Omental fat pad (tissue), 4 donors: ENCODE data around the gene MRPL14. TPM values are rescaled to one million over a fixed set of nuclear protein-coding genes. Genes with fewer than 3 reads are reported as not detected.
"Not testable (repeated sequence)": the region's sequence is repeated elsewhere in the genome, so short reads cannot be mapped to it uniquely, and the experiment has no call there.

Experiments used
- ATAC-seq: fragments of 150-250 bp; one replicate; pipeline ENCODE4 v1.9.1; 2016; ENCODE audit warnings: mild to moderate bottlenecking, moderate library complexity; ENCODE audit not compliant: low FRiP score
- DNase-seq: peaks from one replicate; pipeline ENCODE4 v3.0.0-alpha.2; 2019; ENCODE audit warnings: low spot score
- total RNA-seq, 4 donors: library from RNA; depleted of rRNA; stranded (reverse); fragments of >200 nt; gene quantifications; one replicate each; pipeline ENCODE4 v1.1.0, GENCODE V29; 2016
- TF ChIP-seq, protein P1 (sequence below), 3 donors: fragments of 450-650 bp; IDR thresholded peaks; one replicate each; pipeline ENCODE4 v1.5.1; 2016 to 2017; ENCODE audit warnings: antibody characterized with exemption in 3 of 3, mild to moderate bottlenecking in 3 of 3, moderate library complexity in 2 of 3

Gene MRPL14
- total RNA-seq, 4 donors from 2014 or later, result 29.2 to 36.3 (median 35.5) TPM

DNA sequence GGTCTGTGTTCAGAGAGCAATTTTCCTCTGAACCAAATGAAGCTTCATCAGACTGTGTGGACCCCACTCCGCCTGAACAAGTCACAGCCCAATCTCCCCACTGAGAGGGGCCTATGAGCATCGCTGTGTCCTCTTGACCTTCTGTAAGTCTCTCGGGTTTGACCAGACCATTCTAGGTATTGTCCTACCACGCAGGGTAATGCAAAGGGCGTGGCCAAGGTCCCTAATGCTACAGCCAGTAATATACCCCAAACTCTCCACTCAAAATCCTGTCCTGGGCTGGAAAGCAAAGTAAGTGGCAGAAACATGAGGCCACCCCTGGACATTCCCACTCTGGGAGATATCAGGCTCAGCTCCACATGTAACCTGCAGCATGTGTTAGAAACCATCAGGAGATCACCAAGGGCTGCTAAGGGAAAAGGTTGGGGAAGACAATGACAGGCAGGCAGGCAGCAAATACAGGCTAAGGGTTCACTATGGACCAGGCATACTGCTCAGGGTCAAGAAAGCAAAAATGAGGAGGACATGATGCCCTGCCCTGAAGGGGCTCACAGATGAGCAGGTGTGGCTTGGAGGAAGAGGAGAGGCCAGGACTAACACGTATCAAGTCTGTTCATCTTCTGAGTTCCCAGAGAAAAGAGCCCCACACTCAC lies 33.4 kb downstream of the MRPL14 start:
- DNase-seq (no peak), ATAC-seq (no peak)
- TF ChIP-seq, protein P1, sequence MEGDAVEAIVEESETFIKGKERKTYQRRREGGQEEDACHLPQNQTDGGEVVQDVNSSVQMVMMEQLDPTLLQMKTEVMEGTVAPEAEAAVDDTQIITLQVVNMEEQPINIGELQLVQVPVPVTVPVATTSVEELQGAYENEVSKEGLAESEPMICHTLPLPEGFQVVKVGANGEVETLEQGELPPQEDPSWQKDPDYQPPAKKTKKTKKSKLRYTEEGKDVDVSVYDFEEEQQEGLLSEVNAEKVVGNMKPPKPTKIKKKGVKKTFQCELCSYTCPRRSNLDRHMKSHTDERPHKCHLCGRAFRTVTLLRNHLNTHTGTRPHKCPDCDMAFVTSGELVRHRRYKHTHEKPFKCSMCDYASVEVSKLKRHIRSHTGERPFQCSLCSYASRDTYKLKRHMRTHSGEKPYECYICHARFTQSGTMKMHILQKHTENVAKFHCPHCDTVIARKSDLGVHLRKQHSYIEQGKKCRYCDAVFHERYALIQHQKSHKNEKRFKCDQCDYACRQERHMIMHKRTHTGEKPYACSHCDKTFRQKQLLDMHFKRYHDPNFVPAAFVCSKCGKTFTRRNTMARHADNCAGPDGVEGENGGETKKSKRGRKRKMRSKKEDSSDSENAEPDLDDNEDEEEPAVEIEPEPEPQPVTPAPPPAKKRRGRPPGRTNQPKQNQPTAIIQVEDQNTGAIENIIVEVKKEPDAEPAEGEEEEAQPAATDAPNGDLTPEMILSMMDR (IDR thresholded peaks at IDR 0.05), result no peak

GRCh38 chr6:44093066-44093465 lies 34.2 kb downstream of the MRPL14 start:
- no peak for ATAC-seq
- no peak for DNase-seq
- TF ChIP-seq, protein P1 (IDR thresholded peaks at IDR 0.05), result no peak

- TF ChIP-seq, protein P1 (IDR thresholded peaks at IDR 0.05), result no peak
- DNase-seq, result no peak
- no peak for ATAC-seq
Measured at GRCh38 chr6:44091981-44092884, 35.0 kb downstream of the MRPL14 start.

DNA sequence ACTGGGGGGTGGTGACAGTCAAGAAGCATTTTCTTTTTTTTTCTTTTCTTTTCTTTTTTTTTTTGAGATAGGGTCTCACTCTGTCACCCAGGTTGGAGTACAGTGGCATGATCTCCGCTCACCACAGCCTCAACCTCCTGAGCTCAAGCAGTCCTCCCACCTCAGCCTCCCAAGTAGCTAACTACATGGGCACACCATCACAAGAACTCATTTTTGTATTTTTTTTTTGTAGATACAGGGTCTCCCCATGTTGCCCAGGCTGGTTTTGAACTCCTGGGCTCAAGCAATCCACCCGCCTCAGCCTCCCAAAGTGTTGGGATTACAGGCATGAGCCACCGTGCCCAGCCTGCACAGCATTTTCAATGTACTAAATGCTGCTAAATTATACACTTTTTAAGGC lies 35.9 kb downstream of the MRPL14 start:
- not testable (repeated sequence) for ATAC-seq, DNase-seq

DNA sequence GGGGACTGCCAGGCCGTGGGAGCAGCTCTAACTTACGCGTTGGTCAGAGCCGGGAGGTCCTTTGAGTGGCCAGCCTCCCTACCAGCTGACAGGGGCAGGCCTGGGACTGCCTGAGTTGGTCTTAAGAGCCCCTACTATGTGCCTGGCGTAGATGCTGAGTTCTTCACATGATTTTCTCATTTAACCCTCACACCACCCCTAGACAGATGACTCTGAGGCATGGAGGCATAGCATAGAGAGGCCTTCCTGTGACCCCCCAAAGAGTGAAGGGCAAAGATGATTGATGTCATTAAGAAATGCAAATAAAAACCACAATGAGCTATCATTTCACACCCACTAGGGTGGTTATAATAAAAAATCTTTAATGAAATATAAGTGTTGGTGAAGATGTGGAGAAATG lies 36.8 kb downstream of the MRPL14 start:
- no peak for DNase-seq
- TF ChIP-seq, protein P1 (IDR thresholded peaks at IDR 0.05), result no peak
- ATAC-seq, result no peak

DNA sequence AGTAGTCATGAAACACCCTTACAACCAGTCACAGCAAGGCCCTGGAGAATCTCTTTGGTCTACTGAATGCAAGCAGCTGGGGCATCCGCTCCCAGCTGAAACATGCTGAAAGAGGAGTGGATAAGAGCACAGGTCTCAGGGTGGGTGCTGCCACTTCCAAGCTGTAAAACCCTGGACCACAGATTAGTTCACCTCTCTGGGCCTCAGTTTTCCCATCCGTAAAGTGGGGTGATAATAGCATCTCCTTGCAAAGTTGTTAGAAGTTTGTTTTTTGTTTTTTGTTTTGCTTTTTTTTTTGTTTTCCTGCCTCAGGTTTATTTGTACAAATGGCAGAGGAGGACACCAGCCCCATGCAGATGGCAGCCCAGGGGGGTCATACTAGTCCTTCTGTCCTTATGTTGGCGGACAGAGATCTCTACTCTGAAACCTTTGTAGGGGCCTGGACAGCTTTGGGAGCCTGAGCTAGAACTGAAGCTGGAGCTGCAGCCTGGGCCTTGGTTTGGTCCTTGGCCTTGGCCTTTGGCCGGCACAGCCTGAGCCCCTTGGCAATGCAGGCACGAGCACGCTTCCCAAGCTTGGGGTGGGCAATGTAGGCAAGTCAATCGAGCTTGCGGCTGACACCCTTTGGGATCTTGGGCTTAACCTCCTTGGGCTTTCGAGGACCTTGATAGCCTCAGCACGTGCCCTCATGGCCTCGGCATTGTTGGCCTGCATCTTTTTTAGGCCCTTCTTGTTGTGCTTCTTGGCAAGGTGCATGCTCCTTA lies 38.2 kb downstream of the MRPL14 start:
- no peak for DNase-seq
- TF ChIP-seq, protein P1 (IDR thresholded peaks at IDR 0.05), result no peak
- no peak for ATAC-seq

DNA sequence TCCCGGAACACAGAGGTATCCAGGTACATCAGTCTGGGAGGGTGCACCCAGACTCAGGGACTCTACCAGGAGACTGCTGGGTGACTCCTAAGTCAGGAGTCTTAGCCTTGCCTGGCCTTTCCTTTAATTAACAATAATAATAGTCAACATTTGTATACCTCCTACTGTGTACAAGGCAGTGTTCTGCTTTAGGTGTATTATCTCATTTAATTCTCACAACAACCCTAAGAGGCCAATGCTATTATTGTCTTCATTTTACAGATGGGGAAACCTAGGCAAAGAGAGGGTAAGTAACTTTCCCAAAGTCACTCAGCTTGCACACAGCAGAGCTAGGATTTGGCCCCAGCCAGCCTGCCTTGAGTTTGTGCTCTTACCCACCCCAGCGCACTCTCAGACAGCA lies 39.6 kb downstream of the MRPL14 start:
- ATAC-seq, result no peak
- no peak for DNase-seq
- TF ChIP-seq, protein P1 (IDR thresholded peaks at IDR 0.05), result no peak
